GM23338 (cell line): ENCODE data around the gene RAP1GAP. TPM values are rescaled to one million over a fixed set of nuclear protein-coding genes. Genes with fewer than 3 reads are reported as not detected.

Experiments
- ATAC-seq: fragments of 200-7000 bp; cut with Tn5 transposase; 3 replicates; pipeline ENCODE4 v1.9.1; 2020
- DNase-seq: peaks from one replicate; pipeline ENCODE4 v3.0.0-alpha.2; 2015; ENCODE audit warnings: low spot score
- H2AFZ ChIP-seq: fragments of 200-600 bp; sonication (generic); 2 replicates; pipeline ENCODE4 v1.8.0; 2016; ENCODE audit warnings: antibody characterized with exemption, mild to moderate bottlenecking, moderate library complexity
- H3F3A ChIP-seq: fragments of 200-600 bp; sonication (generic); replicated peaks from 2 replicates; pipeline ENCODE4 v1.8.0; 2017; ENCODE audit warnings: antibody characterized with exemption, mixed run types, low read depth
- H3K27ac ChIP-seq: fragments of 200-600 bp; sonication (generic); 2 replicates; pipeline ENCODE4 v1.6.1; 2016; ENCODE audit warnings: low read depth
- H3K27me3 ChIP-seq: fragments of 200-600 bp; sonication (generic); 2 replicates; pipeline ENCODE4 v1.8.0; 2016; ENCODE audit warnings: mild to moderate bottlenecking, mixed run types, moderate library complexity; ENCODE audit not compliant: insufficient read depth
- H3K36me3 ChIP-seq: fragments of 200-600 bp; sonication (generic); 2 replicates; pipeline ENCODE4 v1.8.0; 2016; ENCODE audit warnings: mild to moderate bottlenecking; ENCODE audit not compliant: insufficient read depth
- H3K4me1 ChIP-seq: fragments of 200-600 bp; sonication (generic); 2 replicates; pipeline ENCODE4 v1.8.0; 2016; ENCODE audit warnings: mild to moderate bottlenecking, moderate library complexity; ENCODE audit not compliant: insufficient read depth
- H3K4me2 ChIP-seq: fragments of 200-600 bp; sonication (generic); 2 replicates; pipeline ENCODE4 v1.7.1; 2017; ENCODE audit warnings: mixed run types
- H3K4me3 ChIP-seq: fragments of 200-600 bp; sonication (generic); 2 replicates; pipeline ENCODE4 v1.6.1; 2016; ENCODE audit warnings: mixed run types
- H3K79me2 ChIP-seq: fragments of 200-600 bp; sonication (generic); replicated peaks from 2 replicates; pipeline ENCODE4 v1.8.0; 2017; ENCODE audit warnings: mild to moderate bottlenecking; ENCODE audit not compliant: insufficient read depth
- H3K9me2 ChIP-seq: fragments of 200-600 bp; sonication (generic); 2 replicates; pipeline ENCODE4 v1.8.0; 2017; ENCODE audit not compliant: insufficient read depth
- H4K20me1 ChIP-seq: fragments of 200-600 bp; sonication (generic); replicated peaks from 2 replicates; pipeline ENCODE4 v1.8.0; 2017; ENCODE audit warnings: mild to moderate bottlenecking; ENCODE audit not compliant: insufficient read depth
- H3K27ac Mint-ChIP-seq: 2 replicates; pipeline ENCODE4 v1.8.0; 2020; ENCODE audit warnings: inconsistent platforms, mild to moderate bottlenecking, moderate library complexity, mixed read lengths
- H3K27me3 Mint-ChIP-seq: 3 replicates; pipeline ENCODE4 v1.8.0; 2022; ENCODE audit warnings: low read depth, mild to moderate bottlenecking, moderate library complexity, mixed read lengths, inconsistent platforms; ENCODE audit not compliant: insufficient read depth, poor library complexity
- H3K36me3 Mint-ChIP-seq: 3 replicates; pipeline ENCODE4 v1.8.0; 2021; ENCODE audit warnings: low read depth, mild to moderate bottlenecking, inconsistent platforms, moderate library complexity, mixed read lengths
- H3K4me1 Mint-ChIP-seq: 3 replicates; pipeline ENCODE4 v1.8.0; 2020; ENCODE audit warnings: mild to moderate bottlenecking, inconsistent platforms, mixed read lengths
- H3K4me3 Mint-ChIP-seq: 3 replicates; pipeline ENCODE4 v1.8.0; 2021; ENCODE audit warnings: moderate library complexity, mild to moderate bottlenecking, inconsistent platforms, mixed read lengths
- H3K9me3 Mint-ChIP-seq: 3 replicates; pipeline ENCODE4 v1.8.0; 2020; ENCODE audit warnings: moderate library complexity, mild to moderate bottlenecking, inconsistent platforms, mixed read lengths
- CREB1 ChIP-seq: fragments of 250-450 bp; sonication (Bioruptor Pico); IDR thresholded peaks from 2 replicates; pipeline ENCODE4 v1.5.0; 2020; ENCODE audit warnings: low read depth, mild to moderate bottlenecking, moderate library complexity
- POLR2AphosphoS5 ChIP-seq: IDR thresholded peaks from 2 replicates; pipeline ENCODE4 v1.6.1; 2016; ENCODE audit warnings: antibody characterized with exemption, low read depth
- ZNF114 ChIP-seq: fragments of 250-450 bp; sonication (Bioruptor Pico); IDR thresholded peaks from 2 replicates; pipeline ENCODE4 v1.5.0; 2020; ENCODE audit warnings: mild to moderate bottlenecking, moderate library complexity
- polyA plus RNA-seq: library from polyadenylated mRNA; unstranded; fragments of >200 nt; fragmentation: Nextera tagmentation; extraction: Ambion mirVana; gene quantifications from 2 replicates; pipeline ENCODE4 v1.2.1, GENCODE V29; 2016
- total RNA-seq: library from RNA; depleted of rRNA; stranded (reverse); fragments of >200 nt; shearing (Covaris generic); gene quantifications from 2 replicates; pipeline ENCODE4 v1.2.3, GENCODE V29; 2014
- TF ChIP-seq, protein P1 (sequence below): fragments of 250-450 bp; sonication (Bioruptor Pico); IDR thresholded peaks from 2 replicates; pipeline ENCODE4 v1.5.0; 2020; ENCODE audit warnings: mild to moderate bottlenecking, moderate library complexity

RAP1GAP gene
- total and polyA plus RNA-seq, 2 experiments from 2014 or later, result 4.3 to 6.6 TPM

DNA sequence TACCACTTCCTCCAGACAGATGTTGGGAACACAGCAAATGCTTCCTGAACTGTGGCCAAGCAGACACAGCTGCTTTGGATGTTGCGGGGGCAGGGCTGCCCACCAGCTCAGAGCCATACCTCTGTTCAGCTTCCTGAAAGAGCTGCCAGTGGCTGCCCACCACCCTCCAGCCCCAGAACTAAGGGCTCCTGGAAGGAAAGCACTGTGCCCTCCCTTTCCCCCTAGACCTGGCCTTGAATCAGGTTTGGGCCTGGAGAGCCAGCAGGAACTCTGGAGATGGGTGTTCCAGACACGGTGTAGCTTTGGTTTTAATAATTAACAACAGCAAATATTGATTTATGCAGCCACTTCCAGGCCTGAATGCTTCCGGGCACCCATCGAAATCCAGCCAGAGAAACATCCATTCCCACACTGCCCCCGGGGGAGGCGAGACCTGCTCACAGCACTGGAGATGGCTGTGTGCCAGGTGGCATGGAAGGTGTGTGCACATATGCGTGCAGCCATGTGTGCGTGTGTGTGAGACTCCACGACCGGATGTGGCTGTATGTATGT is 45.7 kb downstream of the RAP1GAP start (continued):
- TF ChIP-seq, protein P1, sequence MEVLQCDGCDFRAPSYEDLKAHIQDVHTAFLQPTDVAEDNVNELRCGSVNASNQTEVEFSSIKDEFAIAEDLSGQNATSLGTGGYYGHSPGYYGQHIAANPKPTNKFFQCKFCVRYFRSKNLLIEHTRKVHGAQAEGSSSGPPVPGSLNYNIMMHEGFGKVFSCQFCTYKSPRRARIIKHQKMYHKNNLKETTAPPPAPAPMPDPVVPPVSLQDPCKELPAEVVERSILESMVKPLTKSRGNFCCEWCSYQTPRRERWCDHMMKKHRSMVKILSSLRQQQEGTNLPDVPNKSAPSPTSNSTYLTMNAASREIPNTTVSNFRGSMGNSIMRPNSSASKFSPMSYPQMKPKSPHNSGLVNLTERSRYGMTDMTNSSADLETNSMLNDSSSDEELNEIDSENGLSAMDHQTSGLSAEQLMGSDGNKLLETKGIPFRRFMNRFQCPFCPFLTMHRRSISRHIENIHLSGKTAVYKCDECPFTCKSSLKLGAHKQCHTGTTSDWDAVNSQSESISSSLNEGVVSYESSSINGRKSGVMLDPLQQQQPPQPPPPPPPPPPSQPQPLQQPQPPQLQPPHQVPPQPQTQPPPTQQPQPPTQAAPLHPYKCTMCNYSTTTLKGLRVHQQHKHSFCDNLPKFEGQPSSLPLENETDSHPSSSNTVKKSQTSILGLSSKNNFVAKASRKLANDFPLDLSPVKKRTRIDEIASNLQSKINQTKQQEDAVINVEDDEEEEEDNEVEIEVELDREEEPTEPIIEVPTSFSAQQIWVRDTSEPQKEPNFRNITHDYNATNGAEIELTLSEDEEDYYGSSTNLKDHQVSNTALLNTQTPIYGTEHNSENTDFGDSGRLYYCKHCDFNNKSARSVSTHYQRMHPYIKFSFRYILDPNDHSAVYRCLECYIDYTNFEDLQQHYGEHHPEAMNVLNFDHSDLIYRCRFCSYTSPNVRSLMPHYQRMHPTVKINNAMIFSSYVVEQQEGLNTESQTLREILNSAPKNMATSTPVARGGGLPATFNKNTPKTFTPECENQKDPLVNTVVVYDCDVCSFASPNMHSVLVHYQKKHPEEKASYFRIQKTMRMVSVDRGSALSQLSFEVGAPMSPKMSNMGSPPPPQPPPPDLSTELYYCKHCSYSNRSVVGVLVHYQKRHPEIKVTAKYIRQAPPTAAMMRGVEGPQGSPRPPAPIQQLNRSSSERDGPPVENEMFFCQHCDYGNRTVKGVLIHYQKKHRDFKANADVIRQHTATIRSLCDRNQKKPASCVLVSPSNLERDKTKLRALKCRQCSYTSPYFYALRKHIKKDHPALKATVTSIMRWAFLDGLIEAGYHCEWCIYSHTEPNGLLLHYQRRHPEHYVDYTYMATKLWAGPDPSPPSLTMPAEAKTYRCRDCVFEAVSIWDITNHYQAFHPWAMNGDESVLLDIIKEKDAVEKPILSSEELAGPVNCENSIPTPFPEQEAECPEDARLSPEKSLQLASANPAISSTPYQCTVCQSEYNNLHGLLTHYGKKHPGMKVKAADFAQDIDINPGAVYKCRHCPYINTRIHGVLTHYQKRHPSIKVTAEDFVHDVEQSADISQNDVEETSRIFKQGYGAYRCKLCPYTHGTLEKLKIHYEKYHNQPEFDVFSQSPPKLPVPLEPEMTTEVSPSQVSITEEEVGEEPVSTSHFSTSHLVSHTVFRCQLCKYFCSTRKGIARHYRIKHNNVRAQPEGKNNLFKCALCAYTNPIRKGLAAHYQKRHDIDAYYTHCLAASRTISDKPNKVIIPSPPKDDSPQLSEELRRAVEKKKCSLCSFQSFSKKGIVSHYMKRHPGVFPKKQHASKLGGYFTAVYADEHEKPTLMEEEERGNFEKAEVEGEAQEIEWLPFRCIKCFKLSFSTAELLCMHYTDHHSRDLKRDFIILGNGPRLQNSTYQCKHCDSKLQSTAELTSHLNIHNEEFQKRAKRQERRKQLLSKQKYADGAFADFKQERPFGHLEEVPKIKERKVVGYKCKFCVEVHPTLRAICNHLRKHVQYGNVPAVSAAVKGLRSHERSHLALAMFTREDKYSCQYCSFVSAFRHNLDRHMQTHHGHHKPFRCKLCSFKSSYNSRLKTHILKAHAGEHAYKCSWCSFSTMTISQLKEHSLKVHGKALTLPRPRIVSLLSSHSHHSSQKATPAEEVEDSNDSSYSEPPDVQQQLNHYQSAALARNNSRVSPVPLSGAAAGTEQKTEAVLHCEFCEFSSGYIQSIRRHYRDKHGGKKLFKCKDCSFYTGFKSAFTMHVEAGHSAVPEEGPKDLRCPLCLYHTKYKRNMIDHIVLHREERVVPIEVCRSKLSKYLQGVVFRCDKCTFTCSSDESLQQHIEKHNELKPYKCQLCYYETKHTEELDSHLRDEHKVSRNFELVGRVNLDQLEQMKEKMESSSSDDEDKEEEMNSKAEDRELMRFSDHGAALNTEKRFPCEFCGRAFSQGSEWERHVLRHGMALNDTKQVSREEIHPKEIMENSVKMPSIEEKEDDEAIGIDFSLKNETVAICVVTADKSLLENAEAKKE (CRISPR knock-in tag), result no peak
- no peak for TF ChIP-seq ZNF114

DNA sequence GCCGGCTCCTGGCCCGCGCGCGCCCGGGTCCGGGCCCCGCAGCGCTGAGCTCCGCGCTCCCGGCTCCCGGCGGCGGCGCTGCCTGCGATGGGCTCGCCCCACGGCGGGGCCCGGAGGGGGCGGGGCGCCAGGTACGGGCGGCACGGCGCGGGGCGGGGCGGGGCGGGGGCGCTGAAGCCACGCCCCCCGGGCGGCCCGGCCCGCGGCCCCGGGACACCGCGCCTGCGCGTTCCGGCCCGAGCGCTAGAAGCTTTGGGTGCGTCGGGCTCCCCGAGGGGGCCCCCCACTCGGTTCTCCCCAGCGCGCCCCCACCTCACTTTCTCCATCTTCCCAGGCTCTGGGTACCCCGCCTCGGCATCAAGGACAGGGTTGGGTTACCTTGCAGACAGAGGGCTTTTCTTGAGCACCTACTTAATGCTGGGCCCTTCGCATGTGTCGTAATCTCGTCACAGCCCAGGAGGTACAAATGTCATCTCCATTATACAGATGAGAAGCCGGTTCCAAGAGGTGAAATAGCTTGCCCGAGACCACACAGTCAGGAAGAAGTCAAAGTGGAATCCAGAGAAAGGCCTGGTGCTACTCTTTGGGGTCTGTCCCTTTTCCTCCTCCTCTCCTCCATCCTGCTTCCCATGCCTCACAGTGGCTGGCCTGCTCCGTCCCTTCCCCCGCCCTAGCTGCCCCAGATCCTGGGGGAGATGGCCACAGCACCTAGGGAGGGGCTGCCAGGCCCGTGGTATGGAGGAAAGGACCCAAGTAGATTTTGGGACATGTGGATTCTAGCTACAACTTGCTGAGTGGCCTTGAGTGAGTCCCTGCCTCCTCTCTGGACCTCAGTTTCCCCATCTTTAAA is 46.5 kb downstream of the RAP1GAP start:
- Mint-ChIP-seq H3K27ac (no peak overlapping the region), H3K27me3 (peaks cover 28% of the 10 kb centered on the region), H3K36me3 (no peaks in the 10 kb centered on the region; the same call in 2 of the 3 replicates), H3K9me3 (no peaks in the 10 kb centered on the region), H3K4me1 (peaks cover 26% of the 10 kb centered on the region), H3K4me3 (peak overlapping the region; percentile 76)
- Histone ChIP-seq H3K27ac (no peak overlapping the region), H3K9me2 (no peaks in the 10 kb centered on the region), H3K79me2 (no peaks in the 10 kb centered on the region), H2AFZ (peak overlapping the region; percentile 99), H3F3A (peaks cover 7% of the 10 kb centered on the region; the same call in 1 of the 2 replicates), H3K4me1 (peaks cover 16% of the 10 kb centered on the region), H3K4me3 (peak overlapping the region; percentile 60), H3K27me3 (peaks cover 11% of the 10 kb centered on the region), H3K36me3 (no peaks in the 10 kb centered on the region), H4K20me1 (no peaks in the 10 kb centered on the region; the same call in 1 of the 2 replicates), H3K4me2 (peak overlapping the region; percentile 79)
- TF ChIP-seq CREB1 (CRISPR knock-in tag) (0 out of 2 replicates have a peak, but pooled peaks have one; percentile 9), POLR2AphosphoS5 (peak; percentile 56)
- TF ChIP-seq, protein P1 (CRISPR knock-in tag), result no peak
- DNase-seq, result peak; percentile 74
- peak; percentile 19 for ATAC-seq
